Lower lobe of right lung (tissue), 2 donors: ENCODE results near the gene IL23R. TPM values are rescaled to one million over a fixed set of nuclear protein-coding genes. Genes with fewer than 3 reads are reported as not detected.

Experiments used
- ATAC-seq, 2 donors: fragments of 200-7000 bp; cut with Tn5 transposase; one replicate each; pipeline ENCODE4 v1.9.1; 2020 to 2022; ENCODE audit warnings: mild to moderate bottlenecking in 2 of 2, moderate library complexity in 2 of 2
- DNase-seq: peaks from one replicate; pipeline ENCODE4 v3.0.0-alpha.2; 2020
- H3K27ac ChIP-seq: fragments of 200-600 bp; one replicate; pipeline ENCODE4 v1.8.0; 2022
- H3K27me3 ChIP-seq: fragments of 200-600 bp; one replicate; pipeline ENCODE4 v1.8.0; 2022; ENCODE audit warnings: low read depth
- H3K36me3 ChIP-seq: fragments of 200-600 bp; one replicate; pipeline ENCODE4 v1.8.0; 2022; ENCODE audit warnings: mild to moderate bottlenecking
- H3K4me1 ChIP-seq: fragments of 200-600 bp; one replicate; pipeline ENCODE4 v1.8.0; 2022
- H3K4me3 ChIP-seq: fragments of 200-600 bp; one replicate; pipeline ENCODE4 v1.8.0; 2022; ENCODE audit warnings: mild to moderate bottlenecking
- H3K9me3 ChIP-seq: fragments of 200-600 bp; one replicate; pipeline ENCODE4 v1.8.0; 2022
- CTCF ChIP-seq: fragments of 200-600 bp; IDR thresholded peaks from one replicate; pipeline ENCODE4 v1.8.0; 2022; ENCODE audit warnings: antibody characterized with exemption, mild to moderate bottlenecking
- intact Hi-C: fragments of 100-400 bp; cut with DNase I; formaldehyde crosslinking; loops from one replicate; pipeline ENCODE4 v1.11.0; 2022
- total RNA-seq: library from RNA; stranded (reverse); fragmentation: NEBNext Ultra II Directional; extraction: Animal tissue kit (Norgen Biotek cat#: 25700); gene quantifications from one replicate; pipeline ENCODE4 v1.2.1, GENCODE V29; 2021
- donor health status: DM: no; HTN: yes; CAD: no; lungs with severe emphysema.

Gene IL23R
- total RNA-seq, 1 donor from 2014 or later: 0.18 TPM

DNA sequence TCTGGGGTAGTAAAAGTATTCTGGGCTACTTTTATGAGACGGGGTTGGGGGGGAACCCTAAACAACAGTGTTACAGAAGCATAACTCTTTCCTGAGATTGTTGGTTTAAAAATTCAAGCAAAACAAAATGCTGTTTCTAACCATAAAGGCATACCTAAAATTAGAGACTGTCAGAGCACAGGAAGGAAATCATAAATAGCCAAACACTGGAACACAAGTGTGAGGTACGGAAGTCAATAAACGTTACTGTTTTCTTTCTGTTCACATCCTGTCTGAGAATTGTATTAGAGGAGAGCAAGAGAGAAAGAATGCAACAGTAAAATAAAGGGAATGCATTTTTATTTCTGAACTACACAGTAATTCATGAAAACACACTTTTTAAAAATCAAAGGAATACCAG, 98.6 kb downstream of the IL23R start:
- H3K9me3 ChIP-seq: no peaks in the 10 kb centered on the region
- ATAC-seq (no peak), DNase-seq (no peak)
- no peak overlapping the region for H3K4me3 ChIP-seq
- H3K4me1 ChIP-seq: no peaks in the 10 kb centered on the region
- intact Hi-C loops: no loop called here
- H3K27me3 ChIP-seq: no peaks in the 10 kb centered on the region
- no peaks in the 10 kb centered on the region for H3K36me3 ChIP-seq
- H3K27ac ChIP-seq: no peak overlapping the region
- no peak for TF ChIP-seq CTCF

DNA sequence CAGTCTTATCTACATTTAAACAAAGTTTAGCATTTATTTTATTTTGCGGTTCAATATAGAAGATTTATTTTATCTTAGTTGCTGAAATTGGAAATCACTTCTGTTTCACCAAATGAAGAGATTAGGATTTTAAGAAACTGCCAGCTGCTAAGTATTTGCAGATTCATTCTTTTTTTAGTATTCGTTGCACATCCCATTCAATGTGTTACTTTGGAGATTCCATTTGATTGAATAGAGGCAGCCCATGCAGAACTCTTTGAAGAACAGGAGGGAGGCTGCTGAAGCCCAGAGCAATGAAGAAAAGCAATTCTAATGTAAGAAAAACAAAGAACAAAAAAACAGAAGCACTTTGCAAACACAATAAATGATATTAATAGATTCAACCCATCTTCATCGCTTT, 102.8 kb downstream of the IL23R start:
- Histone ChIP-seq H3K9me3 (no peaks in the 10 kb centered on the region), H3K4me1 (no peaks in the 10 kb centered on the region), H3K27ac (no peak overlapping the region), H3K36me3 (no peaks in the 10 kb centered on the region), H3K4me3 (no peak overlapping the region), H3K27me3 (no peaks in the 10 kb centered on the region)
- intact Hi-C loops: no loop called here
- ATAC-seq (no peak), DNase-seq (no peak)
- no peak for TF ChIP-seq CTCF

- TF ChIP-seq CTCF: no peak
- Histone ChIP-seq H3K36me3 (no peaks in the 10 kb centered on the region), H3K27me3 (no peaks in the 10 kb centered on the region), H3K4me1 (no peaks in the 10 kb centered on the region), H3K4me3 (no peak overlapping the region), H3K27ac (no peak overlapping the region), H3K9me3 (no peaks in the 10 kb centered on the region)
- no peak for ATAC-seq
- intact Hi-C loops: no loop called here
- DNase-seq: no peak
Measured at GRCh38 chr1:67270541-67270940, 104.3 kb downstream of the IL23R start.

- no peak for DNase-seq
- Histone ChIP-seq H3K9me3 (no peaks in the 10 kb centered on the region), H3K4me1 (no peaks in the 10 kb centered on the region), H3K4me3 (no peak overlapping the region), H3K27me3 (no peaks in the 10 kb centered on the region), H3K27ac (no peak overlapping the region), H3K36me3 (no peaks in the 10 kb centered on the region)
- no peak for ATAC-seq
- TF ChIP-seq CTCF: no peak
- intact Hi-C loops: no loop called here
Measured at GRCh38 chr1:67273591-67273990, 107.3 kb downstream of the IL23R start.

DNA sequence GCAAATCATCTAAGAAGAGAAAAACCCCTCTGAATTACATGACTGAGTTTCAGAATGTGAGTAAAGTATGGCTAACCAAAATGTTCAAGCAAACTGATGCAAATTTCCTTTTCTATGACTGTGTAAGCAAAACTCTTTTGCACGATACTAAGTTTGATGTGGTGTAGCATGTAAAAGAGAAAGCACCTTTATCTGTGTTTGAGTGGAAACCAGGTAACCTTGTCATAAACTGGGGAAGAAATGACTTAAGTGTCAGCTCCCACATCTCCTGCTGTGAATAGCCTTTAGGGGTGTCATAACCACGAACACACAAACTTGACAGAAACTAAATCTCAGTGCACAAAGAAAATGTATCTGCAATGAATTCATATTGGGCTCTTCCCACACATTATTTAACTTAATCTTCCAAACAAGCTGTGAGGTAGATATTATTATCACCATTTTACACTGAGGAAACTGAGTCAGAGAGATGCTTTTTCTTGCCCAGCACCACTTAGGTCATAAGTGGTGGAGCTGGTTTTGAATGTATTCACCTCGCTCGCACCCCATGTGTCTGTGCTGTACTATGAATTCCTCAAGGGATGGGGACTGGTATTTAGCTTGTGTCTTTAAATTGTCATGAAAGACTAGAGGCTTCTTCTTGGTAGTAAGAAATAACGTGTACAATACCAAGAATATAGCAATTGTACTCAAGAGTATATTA, 108.5 kb downstream of the IL23R start:
- no peak for DNase-seq

More for the DNA sequence above, 108.5 kb downstream of the IL23R start:
- H3K4me1 ChIP-seq: no peaks in the 10 kb centered on the region
- no peak overlapping the region for H3K27ac ChIP-seq
- no peak for ATAC-seq
- no peaks in the 10 kb centered on the region for H3K27me3 ChIP-seq
- no peaks in the 10 kb centered on the region for H3K36me3 ChIP-seq
- intact Hi-C loops: no loop called here
- TF ChIP-seq CTCF: no peak
- no peaks in the 10 kb centered on the region for H3K9me3 ChIP-seq
- H3K4me3 ChIP-seq: no peak overlapping the region
